NCI-H2029 treated with DMSO at 0.1 percent for 48 hours (cell line): ENCODE measurements around the gene RMRP.
"Not testable (repeated sequence)": the region's sequence is repeated elsewhere in the genome, so short reads cannot be mapped to it uniquely, and the experiment has no call there.

ENCODE experiments used
- DNase-seq: peaks from one replicate; lab custom pipeline; 2025; lab: John Stamatoyannopoulos, UW

The RMRP gene

DNA sequence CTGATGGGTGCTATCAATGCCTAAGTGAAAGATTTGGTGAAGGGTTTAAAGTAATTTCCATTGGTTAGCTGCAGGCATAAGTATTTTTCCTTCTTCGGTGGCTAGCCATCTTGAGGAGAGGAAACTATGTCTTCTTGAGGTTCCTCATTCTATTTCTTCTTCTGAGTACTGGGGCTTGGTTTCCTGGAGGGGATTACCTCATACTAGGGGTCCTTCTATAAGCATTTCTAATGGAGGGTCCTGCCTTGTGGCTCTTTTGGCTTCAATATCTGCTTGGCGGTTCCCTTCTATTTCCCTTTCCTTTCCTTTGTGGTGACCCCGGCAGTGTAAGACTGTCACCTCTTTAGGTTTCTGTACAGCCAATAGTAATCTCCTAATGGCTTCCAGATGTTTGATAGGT is 16.3 kb downstream of the RMRP start:
- DNase-seq = not testable (repeated sequence)

DNA sequence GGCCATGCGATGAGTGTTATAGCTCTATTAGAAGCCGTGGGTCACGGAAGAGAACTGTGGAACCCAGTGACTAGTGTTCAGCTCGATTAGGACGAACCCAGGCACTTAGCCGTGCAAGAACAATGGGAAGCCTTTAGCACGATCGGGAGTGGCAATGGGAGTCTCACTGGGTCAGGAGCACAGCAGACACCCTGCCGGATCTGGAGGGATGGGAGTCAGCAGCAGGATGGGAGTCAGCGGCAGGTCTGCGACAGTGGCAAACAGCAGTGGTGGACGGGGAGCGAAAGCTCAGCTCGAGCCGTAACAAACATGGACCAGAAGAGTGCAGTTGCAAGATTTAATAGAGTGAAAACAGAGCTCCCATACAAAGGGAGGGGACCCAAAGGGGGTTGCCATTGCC is 17.4 kb downstream of the RMRP start:
- DNase-seq = not testable (repeated sequence)

DNA sequence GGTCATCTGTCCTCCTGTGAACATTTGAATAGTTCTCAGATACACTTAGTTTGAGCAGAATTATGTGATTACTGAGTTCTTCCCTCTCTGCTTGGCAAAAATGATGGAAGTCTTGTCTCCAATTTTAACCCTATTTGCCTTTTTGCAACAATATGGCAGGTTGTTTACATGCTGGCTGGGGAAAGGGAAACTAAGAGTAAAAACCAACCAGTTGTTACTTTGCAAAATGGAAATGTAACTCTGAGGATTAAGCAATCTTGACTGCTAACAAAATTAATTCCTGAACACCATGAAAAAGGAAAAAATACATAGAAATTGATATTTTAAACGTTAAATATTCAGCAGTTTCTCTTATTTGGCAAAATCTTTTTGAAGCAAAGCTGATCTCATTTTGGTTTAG is 18.2 kb downstream of the RMRP start:
- DNase-seq = no peak

DNA sequence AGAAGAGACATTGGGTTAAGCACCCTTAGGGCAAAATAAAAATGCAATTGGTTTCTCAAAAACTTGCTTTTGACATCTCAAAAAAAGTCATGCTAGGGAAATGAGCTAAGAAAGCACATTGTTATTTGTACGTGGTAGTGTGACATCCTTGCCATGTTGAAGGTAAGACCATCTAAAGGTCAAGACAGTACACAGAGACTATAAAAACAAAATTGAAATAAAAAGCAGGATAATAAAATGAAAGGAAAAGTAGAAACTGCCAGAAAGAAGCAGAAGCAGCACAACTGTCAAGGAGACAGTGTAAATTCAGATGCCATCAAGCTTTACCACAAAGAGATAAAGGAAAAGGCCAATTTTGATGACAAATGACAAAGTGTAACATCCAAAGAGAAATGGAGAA is 18.6 kb downstream of the RMRP start:
- not testable (repeated sequence) for DNase-seq

DNA sequence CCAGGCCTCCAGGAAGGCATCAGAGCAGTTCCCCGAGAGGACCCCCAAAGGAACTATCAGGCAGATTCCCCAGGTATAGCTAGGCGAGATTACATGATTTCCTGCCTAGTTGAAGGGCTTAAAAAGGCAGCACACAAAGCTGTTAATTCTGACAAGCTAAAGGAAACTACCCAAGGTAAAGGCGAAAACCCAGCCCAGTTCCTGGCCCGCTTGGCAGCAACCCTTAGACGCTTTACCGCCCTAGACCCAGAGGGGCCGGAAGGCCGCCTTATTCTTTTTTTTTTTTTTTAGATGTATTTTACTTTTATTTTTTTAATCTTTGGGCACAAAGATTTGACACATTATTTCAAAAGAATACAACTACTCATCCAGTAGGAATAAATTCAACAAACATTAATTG is 19.1 kb downstream of the RMRP start:
- not testable (repeated sequence) for DNase-seq

DNA sequence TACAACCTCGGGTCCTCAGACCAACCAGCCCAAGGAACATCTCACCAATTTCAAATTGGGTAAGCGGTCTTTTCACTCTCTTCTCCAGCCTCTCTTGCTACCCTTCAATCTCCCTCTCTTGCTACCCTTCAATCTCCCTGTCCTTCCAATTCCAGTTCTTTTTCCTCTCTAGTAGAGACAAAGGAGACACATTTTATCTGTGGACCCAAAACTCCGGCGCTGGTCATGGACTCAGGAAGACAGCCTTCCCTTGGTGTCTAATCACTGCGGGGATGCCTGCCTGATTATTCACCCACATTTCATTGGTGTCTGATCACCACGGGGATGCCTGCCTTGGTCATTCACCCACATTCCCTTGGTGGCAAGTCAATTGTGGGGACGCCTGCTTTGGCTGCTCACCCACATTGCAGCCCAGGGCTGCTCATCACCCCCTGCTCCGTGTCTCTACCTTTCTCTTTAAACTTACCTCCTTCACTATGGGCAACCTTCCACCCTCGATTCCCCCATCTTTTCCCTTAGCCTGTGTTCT is 20.3 kb downstream of the RMRP start:
- DNase-seq = not testable (repeated sequence)

DNA sequence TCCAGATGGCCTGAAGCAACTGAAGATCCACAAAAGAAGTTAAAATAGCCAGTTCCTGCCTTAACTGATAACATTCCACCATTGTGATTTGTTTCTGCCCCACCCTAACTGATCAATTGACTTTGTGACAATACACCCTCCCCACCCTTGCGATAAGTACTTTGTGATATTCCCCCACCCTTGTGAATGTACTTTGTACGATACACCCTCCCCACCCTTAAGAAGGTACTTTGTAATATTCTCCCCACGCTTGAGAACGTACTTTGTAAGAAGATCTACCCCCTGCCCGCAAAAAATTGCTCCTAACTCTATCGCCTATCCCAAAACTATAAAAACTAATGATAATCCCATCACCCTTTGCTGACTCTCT is 21.0 kb downstream of the RMRP start:
- DNase-seq = not testable (repeated sequence)

DNA sequence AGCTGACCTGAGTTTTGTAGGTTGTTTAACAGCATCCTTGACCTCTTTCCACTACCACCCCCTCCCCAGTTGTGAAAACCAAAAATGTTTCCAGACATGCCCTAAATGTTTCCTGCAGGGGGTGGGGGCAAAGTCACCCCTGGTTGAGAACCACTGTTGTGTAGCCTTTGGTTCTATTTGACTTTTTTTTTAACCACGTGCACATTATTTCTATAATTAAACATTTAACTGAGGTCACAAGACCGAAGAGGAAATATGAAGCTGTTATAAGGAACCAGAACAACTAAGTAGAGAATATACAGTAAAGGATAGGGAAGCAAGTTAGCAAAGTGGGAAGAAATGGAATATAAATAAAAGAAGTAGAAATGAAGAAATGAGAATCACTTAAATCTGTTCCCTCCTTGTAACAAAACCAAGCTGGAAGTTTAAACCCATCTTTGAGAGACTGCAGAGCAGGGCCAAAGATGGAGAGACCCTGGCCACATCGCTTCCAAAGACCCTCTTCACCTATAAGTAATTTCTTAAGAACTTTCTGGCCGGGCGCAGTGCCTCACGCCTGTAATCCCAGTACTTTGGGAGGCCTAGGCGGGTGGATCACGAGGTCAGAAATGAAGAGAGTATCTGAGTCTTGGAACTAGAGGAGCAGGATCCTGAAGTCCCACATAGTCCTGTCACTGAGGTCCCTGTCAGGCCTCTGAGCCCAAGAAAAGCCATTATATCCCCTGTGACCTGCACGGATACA is 21.5 kb downstream of the RMRP start:
- no peak for DNase-seq

DNA sequence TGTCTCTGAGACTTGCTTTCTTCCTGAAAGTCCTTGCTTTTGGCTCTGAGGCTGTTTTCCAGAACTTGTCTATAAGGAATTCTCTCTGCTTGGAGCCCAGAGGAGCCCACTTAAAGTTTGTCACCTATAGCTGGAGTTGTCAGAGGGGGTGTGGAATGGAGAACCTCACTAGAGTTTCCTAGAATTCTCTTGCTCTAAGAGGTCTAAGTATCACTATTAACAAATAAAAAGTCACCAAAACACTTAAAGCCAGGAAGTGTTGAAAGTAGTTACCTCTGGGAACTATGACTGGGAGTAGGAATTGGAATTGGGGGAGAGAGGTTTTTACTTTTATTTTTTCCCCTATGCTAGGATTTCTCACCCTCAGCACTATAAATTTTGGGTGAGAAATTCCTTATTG is 22.1 kb downstream of the RMRP start:
- DNase-seq = no peak

DNA sequence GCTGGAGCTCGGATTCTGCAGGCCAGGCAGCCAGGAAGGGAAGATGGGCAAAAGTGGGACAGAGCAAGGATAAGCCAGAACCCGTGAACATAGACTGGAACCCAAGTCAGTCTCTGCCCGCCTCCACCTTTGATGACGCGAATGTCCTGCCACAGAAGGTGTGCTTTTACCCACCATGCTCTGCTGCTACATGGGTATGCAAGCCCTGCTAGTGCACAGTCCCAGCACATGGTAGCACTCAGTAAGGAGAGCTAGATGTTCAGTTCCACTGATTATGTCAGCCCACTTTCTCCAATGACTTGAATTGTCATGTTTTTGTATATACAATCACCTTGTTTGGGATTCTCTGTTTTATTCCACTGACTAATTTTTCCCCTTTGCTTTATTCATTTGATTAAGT is 28.2 kb downstream of the RMRP start:
- no peak for DNase-seq

DNA sequence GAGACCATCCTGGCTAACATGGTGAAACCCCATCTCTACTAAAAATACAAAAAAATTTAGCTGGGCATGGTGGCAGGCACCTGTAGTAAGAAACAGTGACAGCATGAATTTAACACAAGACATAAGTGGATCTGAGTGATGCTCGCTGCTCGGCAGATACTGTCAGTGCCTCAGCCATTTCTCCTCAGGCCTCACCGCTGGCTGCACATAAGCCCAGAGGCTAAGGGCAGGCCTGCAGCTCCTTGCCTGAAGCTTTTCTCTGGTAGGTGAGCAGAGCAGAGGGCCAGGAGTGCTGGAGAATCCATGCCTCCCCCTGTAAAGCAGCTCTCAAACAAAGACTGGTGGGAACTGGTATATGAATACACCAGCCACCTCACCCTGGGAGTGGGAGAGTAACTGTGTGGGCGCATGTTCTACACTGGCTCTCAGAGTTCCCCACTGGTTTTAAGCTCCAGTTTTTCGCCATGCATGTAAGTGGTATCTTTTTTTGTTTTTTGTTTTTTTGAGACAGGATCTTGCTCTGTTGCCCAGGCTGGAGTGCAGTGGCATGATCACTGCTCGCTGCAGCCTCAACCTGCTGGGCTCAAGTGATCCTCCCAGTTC is 29.3 kb downstream of the RMRP start:
- DNase-seq = no peak

DNA sequence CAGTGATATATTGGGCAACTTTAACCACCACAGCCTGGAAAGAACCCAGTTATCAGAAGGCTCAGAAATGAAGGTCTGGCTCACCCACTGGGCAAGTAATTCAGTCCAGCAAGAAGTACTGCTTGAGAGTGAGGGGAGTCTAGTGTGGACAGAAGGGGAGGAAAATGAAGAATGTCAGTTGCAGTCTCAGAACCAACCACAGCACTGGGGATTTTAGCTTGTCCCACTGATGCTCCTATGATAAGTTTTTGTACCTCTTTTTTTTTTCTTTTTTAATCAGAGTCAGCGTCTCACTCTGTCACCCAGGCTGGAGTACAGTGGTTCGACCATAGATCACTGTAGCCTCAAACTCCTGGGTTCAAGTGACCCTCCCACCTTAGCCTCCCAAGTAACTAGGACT is 30.2 kb downstream of the RMRP start:
- no peak for DNase-seq

DNA sequence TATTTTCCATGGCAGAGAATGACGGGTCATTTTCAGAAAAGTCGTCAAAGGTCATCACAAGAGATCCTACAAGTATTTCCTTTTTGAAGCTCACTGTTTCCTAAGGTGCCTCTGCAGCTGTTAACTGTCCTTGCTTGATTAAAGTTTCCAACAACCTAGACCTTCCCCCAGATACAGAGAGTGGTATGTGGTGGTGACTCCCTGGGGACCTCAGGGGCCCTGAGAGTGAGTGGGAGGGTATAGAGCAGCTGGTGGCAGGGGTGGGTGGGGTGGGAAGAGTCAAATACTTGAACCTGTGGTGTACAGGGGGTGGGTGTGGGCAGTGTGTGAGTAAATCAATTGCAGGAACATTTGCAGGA is 38.0 kb downstream of the RMRP start:
- no peak for DNase-seq

DNA sequence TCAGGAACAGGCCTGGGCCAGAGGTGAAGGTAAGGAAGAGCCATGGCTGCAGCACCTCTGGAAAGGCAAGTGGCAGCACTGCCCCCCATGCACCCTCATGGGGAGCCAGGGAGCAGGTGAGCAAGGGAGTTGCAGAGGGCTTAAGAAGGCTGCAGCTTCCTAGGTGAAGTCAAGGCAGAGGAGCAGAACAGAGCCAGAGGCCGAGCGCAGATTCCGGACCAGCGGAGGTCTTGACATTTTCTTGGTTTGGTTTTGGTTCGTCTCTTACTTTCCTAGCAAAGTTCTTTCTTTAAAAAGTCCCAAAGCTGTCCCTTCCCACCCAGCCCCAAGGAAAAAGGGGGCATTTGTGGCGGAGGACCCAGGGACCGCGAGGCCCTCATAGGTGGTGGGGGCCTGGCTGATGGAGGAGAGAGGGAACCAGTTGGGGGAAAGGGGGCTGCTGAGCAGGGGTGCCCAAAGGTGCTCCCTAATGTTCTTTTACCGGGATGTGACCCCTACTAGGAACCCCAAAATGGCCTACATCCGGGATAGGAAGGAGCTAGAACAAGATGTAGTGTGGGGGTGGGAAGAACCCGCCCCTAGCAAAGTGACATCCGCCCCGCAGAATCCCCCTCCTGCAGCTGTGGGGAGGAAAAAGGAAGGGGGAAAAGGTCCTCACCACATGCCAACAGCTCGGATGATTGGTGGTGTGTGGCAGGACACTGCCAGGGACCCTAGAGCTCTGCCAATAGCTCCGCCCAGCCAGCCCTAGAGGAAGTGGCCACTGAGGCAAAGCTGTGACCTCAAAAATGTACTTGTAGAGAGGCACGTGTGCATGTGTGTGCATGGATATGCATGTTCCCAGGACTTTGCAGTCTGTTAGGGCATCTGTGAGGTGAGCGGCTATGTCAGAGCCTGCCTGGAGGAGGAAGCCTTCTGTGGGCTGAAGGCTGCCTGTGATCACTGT is 38.7 kb downstream of the RMRP start:
- no peak for DNase-seq

DNA sequence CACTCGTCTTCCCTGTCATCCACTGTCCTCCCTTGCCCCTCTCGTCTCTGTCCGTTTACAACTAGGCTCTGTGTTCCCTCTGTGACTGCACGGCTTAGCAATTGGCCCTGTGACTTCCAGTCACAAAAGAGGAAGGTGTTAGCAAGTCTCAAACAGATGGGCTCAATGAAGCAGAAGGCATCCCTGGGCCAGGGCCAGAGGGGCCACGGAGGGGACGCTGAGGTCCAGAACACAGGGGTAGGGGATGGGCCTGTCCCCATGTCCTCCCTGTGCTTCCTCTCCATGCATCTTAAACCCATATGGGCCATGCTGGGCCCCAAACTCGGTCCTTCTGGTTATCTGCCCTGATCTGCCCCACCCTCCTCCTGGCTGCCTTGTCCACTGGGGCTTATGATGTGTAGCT is 39.5 kb downstream of the RMRP start, which contains the start of gene CD72:
Gene CD72, minus strand, starts transcription at position 89 of the 403 bp plus-strand sequence. CDS start 110 bp downstream, outside the sequence.
- DNase-seq = no peak

DNA sequence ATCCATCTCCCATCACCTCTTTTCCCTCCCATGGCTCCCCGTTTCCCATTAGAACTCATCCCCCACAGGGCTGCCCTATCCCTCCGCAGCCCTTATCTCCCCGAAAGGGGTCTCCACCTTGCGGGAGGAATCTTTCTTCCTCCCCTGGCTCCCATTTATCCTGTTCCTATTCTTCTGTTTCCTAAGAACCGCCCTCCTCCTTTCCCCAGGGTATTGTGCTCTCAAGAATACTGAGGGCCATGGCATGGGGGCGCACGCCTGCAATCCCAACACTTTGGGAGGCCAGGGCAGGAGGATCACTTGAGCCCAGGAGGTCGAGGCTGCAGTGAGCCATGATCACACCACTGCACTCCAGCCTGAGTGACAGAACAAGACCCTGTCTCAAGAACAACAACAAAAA is 40.3 kb downstream of the RMRP start:
- no peak for DNase-seq

DNA sequence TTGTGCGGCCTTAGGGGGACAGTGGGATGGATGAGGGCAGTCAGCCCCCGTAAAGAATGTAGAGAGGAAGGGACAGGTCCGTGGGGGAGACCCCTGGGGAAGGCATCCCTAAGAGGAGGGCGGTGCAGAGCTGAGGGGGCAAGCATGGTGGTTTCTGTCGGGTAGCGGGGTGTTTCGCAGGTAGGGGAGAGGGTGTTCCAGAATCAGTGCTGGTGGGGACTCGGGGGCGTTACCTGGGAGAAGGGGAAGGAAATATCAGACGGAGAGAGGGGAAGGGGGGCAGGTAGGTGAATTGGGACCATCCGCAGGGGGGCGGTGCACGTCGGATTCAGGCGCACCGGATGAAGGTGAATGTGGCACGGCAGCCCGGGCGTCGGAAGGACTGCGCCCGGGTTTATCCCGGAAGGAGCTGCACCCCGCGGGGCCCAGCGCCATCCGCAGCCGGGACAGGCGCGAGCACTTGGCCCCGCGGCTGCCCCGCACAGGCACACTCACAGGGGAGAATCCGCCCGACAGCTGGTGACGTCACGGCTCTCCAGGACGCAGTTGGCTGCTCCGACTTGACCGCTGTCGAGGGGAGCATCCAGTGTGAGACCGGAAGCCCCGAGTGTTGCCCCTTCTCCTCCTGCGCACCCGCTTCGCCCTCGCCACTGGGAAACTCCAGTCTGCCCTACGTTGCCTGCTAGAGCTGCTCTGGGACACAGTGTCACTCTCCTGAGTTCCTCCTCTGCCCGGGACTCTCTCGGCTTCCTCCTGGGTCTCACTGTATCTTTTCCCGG is 40.9 kb downstream of the RMRP start:
- DNase-seq = no peak

DNA sequence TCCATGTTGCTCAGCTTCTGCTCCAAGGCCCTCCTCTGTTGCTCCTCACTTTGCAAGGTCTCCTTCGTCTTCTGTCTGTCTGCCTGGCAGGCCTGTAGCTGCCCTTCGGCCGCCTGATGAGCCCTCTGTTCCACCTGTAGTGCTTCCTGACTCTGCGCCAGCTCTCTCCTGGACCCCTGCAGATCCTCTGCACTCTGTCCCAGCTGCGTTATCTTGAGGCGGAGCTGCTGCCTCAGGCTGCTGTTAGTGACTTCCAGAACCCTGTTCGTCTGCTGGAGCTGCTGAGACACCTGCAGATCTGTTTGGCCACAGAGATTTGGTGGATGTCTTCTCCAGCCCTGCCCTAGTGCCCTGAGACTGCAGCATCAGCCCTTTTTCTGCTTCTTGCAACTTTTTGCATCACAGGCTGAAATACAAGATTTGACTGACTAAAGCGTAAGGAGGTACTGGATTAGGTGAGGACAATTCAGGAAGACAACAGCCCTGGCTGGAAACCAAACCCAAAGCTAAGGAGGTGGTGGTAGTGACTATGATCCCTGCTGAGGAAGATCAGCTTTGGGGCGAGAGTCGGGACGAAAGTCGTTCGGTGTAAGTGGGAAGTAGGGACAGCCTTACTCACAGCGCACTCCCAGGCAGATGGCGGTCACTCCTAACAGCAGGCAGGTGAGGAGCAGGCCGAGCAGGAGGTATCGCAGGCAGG is 41.7 kb downstream of the RMRP start:
- no peak for DNase-seq

DNA sequence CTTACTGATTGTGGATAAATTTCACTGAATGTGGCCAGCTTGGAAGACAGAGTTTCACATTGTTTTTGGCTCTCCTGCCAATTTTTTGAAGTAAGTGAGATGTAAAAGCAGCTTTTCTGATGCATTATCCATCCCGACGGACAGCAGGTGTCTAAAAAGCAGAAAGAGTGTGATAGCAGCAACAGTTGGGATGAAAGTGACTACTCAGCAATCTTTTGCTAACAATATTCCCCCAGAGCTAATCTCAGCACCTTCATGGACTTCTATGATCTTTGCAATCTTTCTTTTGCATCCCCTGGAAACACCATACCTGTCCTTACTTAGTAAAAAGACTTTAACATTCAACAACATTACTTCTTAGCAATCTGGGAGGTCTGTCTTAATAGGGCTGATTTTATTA is 45.0 kb downstream of the RMRP start:
- no peak for DNase-seq

DNA sequence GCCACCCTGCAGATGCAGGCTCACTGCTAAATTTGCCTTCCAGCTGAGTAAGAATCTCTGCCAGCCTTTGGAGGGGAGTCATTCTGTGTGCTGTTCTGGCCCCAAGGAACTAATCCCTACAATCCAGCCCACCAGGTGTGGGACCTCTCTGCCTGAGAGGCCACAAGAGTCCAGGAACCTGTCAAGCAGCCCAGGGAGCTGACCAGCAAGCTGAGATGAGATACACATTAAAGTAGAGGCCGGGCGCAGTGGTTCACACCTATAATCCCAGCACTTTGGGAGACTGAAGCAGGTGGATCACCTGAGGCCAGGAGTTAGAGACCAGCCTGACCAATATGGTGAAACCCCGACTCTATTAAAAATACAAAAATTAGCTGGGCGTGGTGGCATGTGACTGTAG is 45.8 kb downstream of the RMRP start:
- not testable (repeated sequence) for DNase-seq

DNA sequence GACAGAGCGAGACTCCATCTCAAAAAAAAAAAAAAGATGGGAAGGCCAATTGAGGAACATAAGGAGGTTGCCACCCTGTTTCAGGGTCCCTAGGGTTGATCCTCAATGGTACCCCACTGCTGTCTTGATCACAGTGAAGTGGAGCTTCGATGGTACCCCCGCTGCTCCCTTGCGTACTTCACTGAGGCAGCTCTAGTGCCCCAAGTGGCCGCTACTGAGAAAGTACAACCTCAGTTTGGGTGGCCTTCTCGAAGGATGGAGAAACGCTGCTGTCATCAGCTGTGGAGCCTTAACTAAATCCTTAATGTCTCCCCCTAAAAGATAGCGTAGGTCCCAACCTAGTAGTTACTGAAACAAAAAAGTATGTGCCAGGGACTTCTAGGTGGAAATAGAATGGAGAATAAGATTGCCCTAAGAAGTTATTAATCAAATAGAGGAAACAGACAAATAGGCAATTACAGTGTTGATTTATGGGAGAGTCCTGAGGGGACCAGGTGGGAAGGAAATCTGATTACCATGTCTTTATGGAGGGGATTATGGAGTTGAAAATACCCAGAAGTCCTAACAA is 46.5 kb downstream of the RMRP start:
- DNase-seq = no peak
